Caco-2 (cell line): ENCODE measurements around the gene KY. TPM values are rescaled to one million over a fixed set of nuclear protein-coding genes. Genes with fewer than 3 reads are reported as not detected.

Experiments used
- BruUV-seq: library from RNA; stranded (reverse); fragments of 400-500 nt; replicated peaks from 2 replicates; lab custom pipeline; 2021; lab: Mats Ljungman, UMichigan
- CTCF ChIA-PET: fragments of 300-600 bp; sonication (Branson Sonifier 250); formaldehyde crosslinking; loops from one replicate; lab custom pipeline; 2022; ENCODE audit warnings: antibody characterized with exemption; lab: Charles Lee
- POLR2A ChIA-PET: fragments of 300-600 bp; sonication (Branson Sonifier 250); formaldehyde crosslinking; loops from one replicate; lab custom pipeline; 2022; ENCODE audit warnings: antibody characterized with exemption; lab: Charles Lee
- DNase-seq, 2 experiments: peaks; one replicate each; pipeline versions ENCODE4 v3.0.0 to v3.0.0-alpha.2; 2020 to 2022
- H3K27me3 ChIP-seq: replicated peaks from 2 replicates; pipeline ENCODE4 v1.6.0; 2011; ENCODE audit warnings: low read length; ENCODE audit not compliant: control insufficient read depth, insufficient read depth
- H3K36me3 ChIP-seq: 2 replicates; pipeline ENCODE4 v1.5.1; 2011; ENCODE audit warnings: low read length; ENCODE audit not compliant: control insufficient read depth, insufficient read depth
- H3K4me1 ChIP-seq: fragments of 250-450 bp; sonication (Bioruptor Pico); 2 replicates; pipeline ENCODE4 v1.5.1; 2020; ENCODE audit warnings: mild to moderate bottlenecking
- H3K4me3 ChIP-seq: 2 replicates; pipeline ENCODE4 v1.5.1; 2011; ENCODE audit warnings: low read depth, mild to moderate bottlenecking, control low read depth, low read length
- H3K9me3 ChIP-seq: fragments of 250-450 bp; sonication (Bioruptor Pico); 2 replicates; pipeline ENCODE4 v1.5.1; 2020; ENCODE audit warnings: mild to moderate bottlenecking, moderate library complexity
- H3K27ac Mint-ChIP-seq: one replicate; pipeline ENCODE4 v1.8.0; 2022; ENCODE audit warnings: mixed read lengths; ENCODE audit not compliant: unreplicated experiment
- H3K27me3 Mint-ChIP-seq: one replicate; pipeline ENCODE4 v1.8.0; 2022; ENCODE audit warnings: mixed read lengths; ENCODE audit not compliant: insufficient read depth, unreplicated experiment
- H3K36me3 Mint-ChIP-seq: one replicate; pipeline ENCODE4 v1.8.0; 2022; ENCODE audit warnings: mild to moderate bottlenecking, mixed read lengths; ENCODE audit not compliant: insufficient read depth, unreplicated experiment
- H3K4me1 Mint-ChIP-seq: one replicate; pipeline ENCODE4 v1.8.0; 2022; ENCODE audit warnings: low read depth, mixed read lengths; ENCODE audit not compliant: unreplicated experiment
- H3K4me3 Mint-ChIP-seq: one replicate; pipeline ENCODE4 v1.8.0; 2022; ENCODE audit warnings: mild to moderate bottlenecking, moderate library complexity, mixed read lengths; ENCODE audit not compliant: unreplicated experiment
- H3K9me3 Mint-ChIP-seq: one replicate; pipeline ENCODE4 v1.8.0; 2022; ENCODE audit warnings: mixed read lengths; ENCODE audit not compliant: unreplicated experiment
- CTCF ChIP-seq, 2 experiments: fragments of 200-600 bp in 1 of 2; IDR thresholded peaks; 1 replicate in 1 of 2; 2 replicates in 1 of 2; pipeline versions ENCODE4 v1.5.1 to v1.8.0; 2011 to 2022; ENCODE audit warnings: antibody characterized with exemption in 1 of 2, control low read depth in 1 of 2, inconsistent platforms in 1 of 2, low read depth in 1 of 2, low read length in 1 of 2, mild to moderate bottlenecking in 1 of 2, moderate library complexity in 1 of 2; ENCODE audit not compliant: insufficient read depth in 1 of 2, severe bottlenecking in 1 of 2, unreplicated experiment in 1 of 2
- intact Hi-C: fragments of 100-400 bp; cut with micrococcal nuclease; formaldehyde crosslinking; loops from one replicate; pipeline ENCODE4 v1.10.0; 2022; ENCODE audit not compliant: unreplicated experiment
- total RNA-seq: library from RNA; stranded (reverse); gene quantifications from 2 replicates; pipeline ENCODE4 v1.2.3, GENCODE V29; 2022

Gene KY
- total RNA-seq, 1 experiment from 2014 or later: not detected

DNA sequence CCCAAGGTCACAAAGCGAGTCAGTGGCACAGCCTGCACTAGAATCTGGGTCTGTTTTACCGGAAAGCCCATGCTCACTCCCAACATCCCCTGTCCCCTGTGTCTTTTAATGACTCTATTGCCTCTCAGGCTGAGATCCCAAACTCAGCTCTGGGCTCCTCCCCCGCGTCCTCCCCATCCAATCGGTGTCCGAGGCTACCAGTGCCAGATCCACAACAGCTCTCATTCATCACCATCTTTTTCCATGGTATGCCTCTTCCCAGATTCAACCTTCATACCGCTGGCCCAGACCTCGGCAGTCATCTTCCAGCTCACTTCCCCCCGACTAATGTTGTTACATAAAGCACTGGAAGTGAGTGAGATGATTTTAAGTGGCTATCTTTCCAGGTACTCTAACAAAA, 16.1 kb upstream of the KY start:
- Histone ChIP-seq H3K27me3 (no peaks in the 10 kb centered on the region), H3K9me3 (no peaks in the 10 kb centered on the region), H3K36me3 (no peaks in the 10 kb centered on the region), H3K4me1 (no peaks in the 10 kb centered on the region), H3K4me3 (no peak overlapping the region)
- Mint-ChIP-seq H3K9me3 (no peaks in the 10 kb centered on the region), H3K27ac (no peak overlapping the region), H3K36me3 (no peaks in the 10 kb centered on the region), H3K4me3 (no peak overlapping the region), H3K4me1 (no peaks in the 10 kb centered on the region), H3K27me3 (peaks cover 15% of the 10 kb centered on the region)
- ChIA-PET CTCF (no interaction called here), POLR2A (no interaction called here)
- DNase-seq: no peak
- TF ChIP-seq CTCF (IDR thresholded peaks at IDR 0.05; ENCODE audit: insufficient read depth in 1 of 2, low read depth in 1 of 2, low read length in 1 of 2, severe bottlenecking in 1 of 2, unreplicated experiment in 1 of 2): no peak
- no TSS peak for BruUV-seq
- intact Hi-C loops: no loop called here

DNA sequence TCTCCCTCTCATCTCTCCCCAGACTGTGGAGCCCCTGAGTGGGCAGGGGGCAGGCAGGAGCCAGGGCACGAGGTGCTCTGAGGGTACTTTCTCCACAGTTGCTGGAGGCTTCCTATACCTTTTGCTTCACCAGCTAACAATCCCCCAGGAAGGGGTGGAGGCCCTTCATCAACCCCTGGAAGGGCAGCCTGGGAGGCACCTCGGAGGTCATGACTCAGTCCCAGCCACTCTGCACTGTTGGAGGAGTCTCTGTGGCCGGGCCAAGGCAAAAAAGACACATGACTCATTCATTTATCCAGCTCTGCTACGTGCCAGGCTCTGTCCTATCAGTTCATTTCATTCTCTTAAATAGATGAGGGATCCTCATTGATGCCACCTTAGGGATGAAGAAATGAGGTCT, 15.6 kb upstream of the KY start:
- CTCF ChIA-PET: no interaction called here
- Mint-ChIP-seq H3K27me3 (peaks cover 16% of the 10 kb centered on the region), H3K4me1 (no peaks in the 10 kb centered on the region), H3K27ac (no peak overlapping the region), H3K36me3 (no peaks in the 10 kb centered on the region), H3K4me3 (no peak overlapping the region), H3K9me3 (peaks cover 4% of the 10 kb centered on the region)
- intact Hi-C loops: no loop called here
- Histone ChIP-seq H3K4me3 (no peak overlapping the region), H3K4me1 (no peaks in the 10 kb centered on the region), H3K27me3 (no peaks in the 10 kb centered on the region), H3K36me3 (no peaks in the 10 kb centered on the region), H3K9me3 (no peaks in the 10 kb centered on the region)
- POLR2A ChIA-PET: no interaction called here
- no peak for TF ChIP-seq CTCF (IDR thresholded peaks at IDR 0.05; ENCODE audit: insufficient read depth in 1 of 2, low read depth in 1 of 2, low read length in 1 of 2, severe bottlenecking in 1 of 2, unreplicated experiment in 1 of 2)
- DNase-seq: no peak
- no TSS peak for BruUV-seq

- CTCF ChIA-PET: no interaction called here
- H3K9me3 Mint-ChIP-seq: peaks cover 8% of the 10 kb centered on the region
These were observed 15.2 kb upstream of the KY start for GRCh38 chr3:134666052-134666451.

More at GRCh38 chr3:134666052-134666451, 15.2 kb upstream of the KY start:
- Mint-ChIP-seq H3K36me3 (no peaks in the 10 kb centered on the region), H3K4me3 (no peak overlapping the region), H3K27me3 (peaks cover 18% of the 10 kb centered on the region), H3K27ac (no peak overlapping the region), H3K4me1 (no peaks in the 10 kb centered on the region)
- H3K27me3 ChIP-seq: no peaks in the 10 kb centered on the region
- no peak overlapping the region for H3K4me3 ChIP-seq
- DNase-seq: no peak
- no TSS peak for BruUV-seq
- H3K36me3 ChIP-seq: no peaks in the 10 kb centered on the region
- H3K4me1 ChIP-seq: no peaks in the 10 kb centered on the region
- no peak for TF ChIP-seq CTCF (IDR thresholded peaks at IDR 0.05; ENCODE audit: insufficient read depth in 1 of 2, low read depth in 1 of 2, low read length in 1 of 2, severe bottlenecking in 1 of 2, unreplicated experiment in 1 of 2)
- POLR2A ChIA-PET: no interaction called here
- H3K9me3 ChIP-seq: no peaks in the 10 kb centered on the region
- intact Hi-C loops: no loop called here
